ENCODE results near the gene SELENOV. TPM values are rescaled to one million over a fixed set of nuclear protein-coding genes. Genes with fewer than 3 reads are reported as not detected.
A peak's percentile ranks its signal among the peaks of the same experiment; 100 is the strongest.

Gene SELENOV
- total RNA-seq, 1 donor from 2014 or later, result 0.73 TPM

DNA sequence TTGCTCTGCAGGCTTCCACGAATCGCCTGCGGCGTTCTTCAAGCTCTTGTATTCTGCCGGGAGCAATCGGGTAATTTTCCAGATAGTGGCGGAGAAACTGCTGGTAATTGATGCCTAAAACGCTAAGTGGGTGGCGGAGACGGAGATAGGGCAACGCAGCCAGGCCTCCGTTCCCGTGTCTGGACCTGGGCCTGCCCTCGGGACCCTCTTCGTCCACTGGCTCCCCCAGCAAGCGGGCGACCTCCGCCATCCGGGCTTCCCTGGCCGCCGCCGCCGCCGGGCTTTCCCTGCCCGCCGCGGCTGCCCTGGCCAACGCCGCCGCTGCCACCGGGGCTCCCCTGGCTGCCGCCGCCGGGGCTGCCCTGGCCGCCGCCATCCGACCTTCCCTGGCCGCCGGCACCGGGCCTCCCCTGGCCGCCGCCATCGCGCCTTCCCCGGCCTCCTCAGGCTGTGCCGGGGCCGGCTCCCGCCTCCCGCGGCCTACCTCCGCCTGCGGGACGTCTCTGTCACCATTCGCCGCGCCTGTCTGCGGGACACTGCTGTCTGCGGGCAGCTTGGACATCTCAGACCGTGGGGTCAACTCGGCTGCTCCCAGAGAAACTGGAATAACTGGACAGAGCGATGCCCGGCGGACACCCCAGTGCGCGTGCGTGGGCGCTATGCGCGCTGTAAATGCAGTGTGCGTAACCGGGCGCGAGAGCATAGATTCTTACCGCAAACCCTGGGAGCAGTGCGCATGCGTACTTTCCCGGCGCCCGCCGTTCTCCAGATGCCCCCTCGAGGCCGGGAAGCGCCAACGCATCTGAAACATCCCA lies 24.8 kb downstream of the SELENOV start, which contains the start of gene EID2:
TSS of gene EID2 (minus strand) at position 644 of the 815 bp plus-strand sequence. CDS start at position 562, 82 bp downstream.
- peak; percentile 97 for DNase-seq (ENCODE audit: low spot score)
- H3K9me3 Mint-ChIP-seq, result no peaks in the 10 kb centered on the region
- H2AFZ ChIP-seq (replicated peaks), result peak within 1 kb of the TSS; percentile 97
- H3K36me3 Mint-ChIP-seq, result peaks cover 3% of the 10 kb centered on the region
- H3K27me3 ChIP-seq, result no peaks in the 10 kb centered on the region
- H3K9ac ChIP-seq, result peak within 1 kb of the TSS; percentile 75
- peaks cover 17% of the 10 kb centered on the region for H4K20me1 ChIP-seq (ENCODE audit: low read depth)
- peaks cover 3% of the 10 kb centered on the region for H3K27me3 Mint-ChIP-seq (ENCODE audit: insufficient read depth, low read depth)
- H3K79me2 ChIP-seq (ENCODE audit: low read depth), result peaks cover 22% of the 10 kb centered on the region
- no peaks in the 10 kb centered on the region for H3K36me3 ChIP-seq
- H3K4me3 Mint-ChIP-seq, result peak within 1 kb of the TSS; percentile 97
- peaks cover 35% of the 10 kb centered on the region for H3K4me1 Mint-ChIP-seq
- TF ChIP-seq EZH2phosphoT487 (IDR thresholded peaks at IDR 0.05), result no peak
- TF ChIP-seq, protein P1, sequence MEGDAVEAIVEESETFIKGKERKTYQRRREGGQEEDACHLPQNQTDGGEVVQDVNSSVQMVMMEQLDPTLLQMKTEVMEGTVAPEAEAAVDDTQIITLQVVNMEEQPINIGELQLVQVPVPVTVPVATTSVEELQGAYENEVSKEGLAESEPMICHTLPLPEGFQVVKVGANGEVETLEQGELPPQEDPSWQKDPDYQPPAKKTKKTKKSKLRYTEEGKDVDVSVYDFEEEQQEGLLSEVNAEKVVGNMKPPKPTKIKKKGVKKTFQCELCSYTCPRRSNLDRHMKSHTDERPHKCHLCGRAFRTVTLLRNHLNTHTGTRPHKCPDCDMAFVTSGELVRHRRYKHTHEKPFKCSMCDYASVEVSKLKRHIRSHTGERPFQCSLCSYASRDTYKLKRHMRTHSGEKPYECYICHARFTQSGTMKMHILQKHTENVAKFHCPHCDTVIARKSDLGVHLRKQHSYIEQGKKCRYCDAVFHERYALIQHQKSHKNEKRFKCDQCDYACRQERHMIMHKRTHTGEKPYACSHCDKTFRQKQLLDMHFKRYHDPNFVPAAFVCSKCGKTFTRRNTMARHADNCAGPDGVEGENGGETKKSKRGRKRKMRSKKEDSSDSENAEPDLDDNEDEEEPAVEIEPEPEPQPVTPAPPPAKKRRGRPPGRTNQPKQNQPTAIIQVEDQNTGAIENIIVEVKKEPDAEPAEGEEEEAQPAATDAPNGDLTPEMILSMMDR (IDR thresholded peaks at IDR 0.05), result peak; percentile 72
- peaks cover 22% of the 10 kb centered on the region for H3K4me1 ChIP-seq
- H3F3A ChIP-seq (ENCODE audit: low read depth), result peaks cover 21% of the 10 kb centered on the region
- H3K4me3 ChIP-seq, result peak within 1 kb of the TSS; percentile 88
- peak within 1 kb of the TSS; percentile 78 for H3K27ac ChIP-seq
- H3K27ac Mint-ChIP-seq, result peak within 1 kb of the TSS; percentile 98
- H3K4me2 ChIP-seq, result peak within 1 kb of the TSS; percentile 90
- no peaks in the 10 kb centered on the region for H3K9me3 ChIP-seq (ENCODE audit: low read depth)

DNA sequence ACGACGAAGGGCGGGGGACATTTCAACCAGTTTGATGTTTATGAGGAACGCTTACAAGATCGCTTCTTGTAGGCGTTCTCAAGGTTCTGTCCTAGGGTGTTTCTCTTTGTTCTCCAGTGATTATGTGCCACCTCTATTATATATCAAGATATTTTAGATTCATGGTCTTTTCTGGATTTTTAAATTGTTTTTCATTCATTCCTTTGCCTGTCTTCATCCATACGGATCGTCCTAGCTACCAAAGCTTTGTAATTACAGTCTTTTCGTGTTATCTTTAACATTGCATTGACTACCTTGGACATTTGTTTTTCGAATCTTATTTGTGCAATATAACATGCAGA lies 25.4 kb downstream of the SELENOV start:
- no peaks in the 10 kb centered on the region for H3K9me3 ChIP-seq (ENCODE audit: low read depth)
- TF ChIP-seq EZH2phosphoT487 (IDR thresholded peaks at IDR 0.05) (no peak), EZH2 (IDR thresholded peaks at IDR 0.05) (no peak)
- TF ChIP-seq, protein P1 (IDR thresholded peaks at IDR 0.05), result no peak
- peaks cover 17% of the 10 kb centered on the region for H4K20me1 ChIP-seq (ENCODE audit: low read depth)
- no peak for DNase-seq (ENCODE audit: low spot score)
- peak overlapping the region; percentile 37 for H3K4me2 ChIP-seq
- H3K4me3 Mint-ChIP-seq, result peak overlapping the region; percentile 97
- H3K27ac Mint-ChIP-seq, result peak overlapping the region; percentile 98
- H3K27me3 Mint-ChIP-seq (ENCODE audit: insufficient read depth, low read depth), result peaks cover 3% of the 10 kb centered on the region
- H3K4me3 ChIP-seq, result peak overlapping the region; percentile 88
- no peaks in the 10 kb centered on the region for H3K9me3 Mint-ChIP-seq
- H3K9ac ChIP-seq, result no peak overlapping the region
- peaks cover 22% of the 10 kb centered on the region for H3K79me2 ChIP-seq (ENCODE audit: low read depth)
- H3K4me1 ChIP-seq, result peaks cover 22% of the 10 kb centered on the region
- H3K27ac ChIP-seq, result no peak overlapping the region
- peaks cover 35% of the 10 kb centered on the region for H3K4me1 Mint-ChIP-seq
- H3K36me3 ChIP-seq, result no peaks in the 10 kb centered on the region
- H3F3A ChIP-seq (ENCODE audit: low read depth), result peaks cover 21% of the 10 kb centered on the region
- no peaks in the 10 kb centered on the region for H3K27me3 ChIP-seq
- H2AFZ ChIP-seq (replicated peaks), result peak overlapping the region; percentile 97
- H3K36me3 Mint-ChIP-seq, result peaks cover 3% of the 10 kb centered on the region

DNA sequence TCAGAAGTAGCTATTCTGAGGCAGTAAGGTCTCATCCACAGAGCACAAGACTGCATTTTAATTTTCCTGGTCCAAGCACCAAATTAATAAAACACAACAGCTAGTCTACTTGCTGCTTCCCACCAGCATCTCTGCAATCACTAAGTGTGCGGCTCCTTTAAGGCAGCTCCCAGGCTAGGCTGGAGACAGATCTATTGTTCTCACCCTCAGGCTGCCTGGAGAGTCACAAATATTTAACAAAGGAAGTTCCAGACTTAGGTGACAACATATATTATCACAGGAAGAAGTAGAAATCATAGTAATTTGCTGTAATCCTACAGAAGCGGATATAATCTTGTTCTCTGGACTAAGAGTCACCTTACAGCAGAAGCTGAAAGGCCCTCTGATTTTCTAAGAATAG lies 27.3 kb downstream of the SELENOV start:
- H3K4me3 Mint-ChIP-seq, result peak overlapping the region; percentile 46
- DNase-seq (ENCODE audit: low spot score), result peak; percentile 60

More for the DNA sequence above, 27.3 kb downstream of the SELENOV start:
- Histone ChIP-seq H3K79me2 (ENCODE audit: low read depth) (peaks cover 22% of the 10 kb centered on the region), H2AFZ (replicated peaks) (peak overlapping the region; percentile 48), H3K4me3 (no peak overlapping the region), H3K4me1 (peaks cover 22% of the 10 kb centered on the region), H3K9me3 (ENCODE audit: low read depth) (no peaks in the 10 kb centered on the region), H3K27me3 (no peaks in the 10 kb centered on the region), H4K20me1 (ENCODE audit: low read depth) (peaks cover 17% of the 10 kb centered on the region), H3K9ac (no peak overlapping the region), H3K27ac (no peak overlapping the region), H3K36me3 (no peaks in the 10 kb centered on the region), H3K4me2 (peak overlapping the region; percentile 19), H3F3A (ENCODE audit: low read depth) (peaks cover 11% of the 10 kb centered on the region)
- peaks cover 3% of the 10 kb centered on the region for H3K27me3 Mint-ChIP-seq (ENCODE audit: insufficient read depth, low read depth)
- H3K9me3 Mint-ChIP-seq, result no peaks in the 10 kb centered on the region
- TF ChIP-seq EZH2phosphoT487 (IDR thresholded peaks at IDR 0.05) (no peak), EZH2 (IDR thresholded peaks at IDR 0.05) (no peak)
- TF ChIP-seq, protein P1 (IDR thresholded peaks at IDR 0.05), result no peak
- H3K4me1 Mint-ChIP-seq, result peaks cover 35% of the 10 kb centered on the region
- H3K36me3 Mint-ChIP-seq, result peaks cover 3% of the 10 kb centered on the region
- H3K27ac Mint-ChIP-seq, result peak overlapping the region; percentile 24
